Transverse colon (tissue), 4 donors: ENCODE data around the gene CCER1.

Experiments used
- CTCF ChIP-seq, 5 experiments: fragments of 200-600 bp in 3 of 5; fragments of 450-650 bp in 2 of 5; sonication (generic) in 3 of 5; IDR thresholded peaks; 1 replicate in 2 of 5; 2 replicates in 3 of 5; pipeline ENCODE4 v1.5.1; 2016 to 2017; ENCODE audit warnings: antibody characterized with exemption in 5 of 5, inconsistent platforms in 3 of 5, mild to moderate bottlenecking in 2 of 5, moderate library complexity in 1 of 5
- POLR2A ChIP-seq: fragments of 450-650 bp; IDR thresholded peaks from one replicate; pipeline ENCODE4 v1.6.1; 2016; ENCODE audit warnings: antibody characterized with exemption, mild to moderate bottlenecking, moderate library complexity
- POLR2AphosphoS5 ChIP-seq, 3 donors: sonication (generic); formaldehyde crosslinking; IDR thresholded peaks; one replicate each; pipeline ENCODE4 v1.6.1; 2016; ENCODE audit warnings: antibody characterized with exemption in 3 of 3

- TF ChIP-seq POLR2A (no peak), CTCF (IDR thresholded peaks at IDR 0.05) (no peak), POLR2AphosphoS5 (IDR thresholded peaks at IDR 0.05) (no peak)
Measured at GRCh38 chr12:90924406-90924805, 30.6 kb downstream of the CCER1 start.
